Skeletal muscle tissue (tissue), 4 donors: ENCODE data around the gene LRRTM4. TPM values are rescaled to one million over a fixed set of nuclear protein-coding genes. Genes with fewer than 3 reads are reported as not detected.
A peak's percentile ranks its signal among the peaks of the same experiment; 100 is the strongest.

Experiments used
- H3K27ac ChIP-seq: one replicate; pipeline ENCODE4 v1.7.0; 2013; ENCODE audit warnings: mild to moderate bottlenecking, low read depth, low read length, inconsistent platforms
- H3K27me3 ChIP-seq, 3 donors: one replicate each; pipeline ENCODE4 v1.7.0; 2013; ENCODE audit warnings: low read length in 3 of 3; ENCODE audit not compliant: control insufficient read depth in 3 of 3, insufficient read depth in 3 of 3
- H3K36me3 ChIP-seq, 3 donors: one replicate each; pipeline ENCODE4 v1.7.0; 2013; ENCODE audit warnings: low read length in 3 of 3; ENCODE audit not compliant: control insufficient read depth in 3 of 3, insufficient read depth in 3 of 3
- H3K4me1 ChIP-seq, 3 donors: one replicate each; pipeline ENCODE4 v1.7.0; 2013; ENCODE audit warnings: low read length in 3 of 3, mild to moderate bottlenecking in 3 of 3; ENCODE audit not compliant: control insufficient read depth in 3 of 3, insufficient read depth in 3 of 3
- H3K4me3 ChIP-seq, 3 donors: one replicate each; pipeline ENCODE4 v1.7.0; 2013; ENCODE audit warnings: low read length in 3 of 3
- H3K9ac ChIP-seq, 3 donors: one replicate each; pipeline ENCODE4 v1.7.0; 2013; ENCODE audit warnings: low read length in 3 of 3, mild to moderate bottlenecking in 3 of 3, moderate library complexity in 2 of 3, low read depth in 1 of 3
- H3K9me3 ChIP-seq, 3 donors: one replicate each; pipeline ENCODE4 v1.7.0; 2013; ENCODE audit warnings: low read length in 3 of 3; ENCODE audit not compliant: control insufficient read depth in 3 of 3
- total RNA-seq: library from RNA; depleted of rRNA; stranded (reverse); fragments of >200 nt; gene quantifications from one replicate; pipeline ENCODE4 v1.2.3, GENCODE V29; 2014
- donor health status: Osteomylitis.

LRRTM4 gene
- total RNA-seq, 1 donor from 2014 or later: 1.6 TPM

DNA sequence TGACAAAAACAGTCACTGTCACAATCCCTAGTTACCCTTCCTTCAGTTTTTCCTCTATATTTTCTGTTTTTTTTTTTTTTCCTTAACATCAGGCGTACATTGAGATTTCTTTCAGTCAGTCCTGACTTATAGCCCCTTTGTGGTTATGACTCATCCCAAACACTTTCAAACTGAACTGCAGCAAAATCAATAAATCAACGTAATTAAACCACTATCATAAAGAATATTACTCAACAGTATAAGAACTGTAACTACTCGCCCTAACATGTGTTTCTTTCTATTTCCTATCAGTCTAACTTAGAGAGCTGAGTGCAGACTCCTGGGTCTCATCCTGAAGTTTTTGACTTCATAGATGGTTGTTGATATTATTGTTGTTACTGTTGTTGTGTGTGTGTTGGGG lies 523.5 kb downstream of the LRRTM4 start:
- H3K9me3 ChIP-seq: no peaks in the 10 kb centered on the region
- H3K4me1 ChIP-seq: no peaks in the 10 kb centered on the region
- H3K9ac ChIP-seq: no peak overlapping the region
- no peak overlapping the region for H3K27ac ChIP-seq
- no peak overlapping the region for H3K4me3 ChIP-seq
- no peaks in the 10 kb centered on the region for H3K36me3 ChIP-seq
- H3K27me3 ChIP-seq: no peaks in the 10 kb centered on the region

DNA sequence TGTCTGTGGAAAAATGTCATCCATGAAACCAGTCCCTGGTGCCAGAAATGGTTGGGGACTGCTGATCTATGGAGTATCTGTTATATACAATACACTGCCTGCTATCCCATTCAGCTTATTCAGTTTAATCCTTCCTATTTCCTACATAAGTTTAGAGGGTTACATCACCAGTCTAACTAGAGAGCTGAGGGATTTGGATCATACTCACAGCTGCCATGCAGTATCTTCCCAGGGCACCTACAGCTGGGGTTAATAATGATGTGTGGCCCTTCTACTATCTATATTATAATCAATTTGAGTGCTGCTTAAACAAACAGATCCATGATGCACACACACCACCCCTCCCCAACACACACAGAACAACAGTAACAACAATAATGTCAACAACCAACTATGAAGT lies 524.0 kb downstream of the LRRTM4 start:
- Histone ChIP-seq H3K27me3 (no peaks in the 10 kb centered on the region), H3K9me3 (no peaks in the 10 kb centered on the region), H3K9ac (no peak overlapping the region)

DNA sequence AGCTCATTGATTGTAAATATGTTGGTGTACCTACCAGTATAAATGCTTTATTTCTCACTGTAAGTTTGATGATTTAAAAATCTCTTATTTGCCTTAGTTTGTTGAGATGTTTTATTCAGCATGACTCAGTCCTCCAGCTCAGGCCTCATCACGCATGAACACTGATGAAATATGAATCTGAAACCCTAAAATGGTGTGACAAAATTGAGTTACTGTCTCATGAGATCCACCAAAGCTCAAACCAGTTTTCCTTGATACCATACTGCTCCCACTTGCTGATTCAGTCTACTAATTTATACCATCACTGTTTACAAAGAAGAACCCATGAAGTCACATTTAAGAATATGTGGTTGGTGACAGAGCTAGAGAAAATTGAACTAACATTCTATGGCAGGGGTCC lies 524.9 kb downstream of the LRRTM4 start:
- no peaks in the 10 kb centered on the region for H3K27me3 ChIP-seq
- no peak overlapping the region for H3K4me3 ChIP-seq
- H3K9me3 ChIP-seq: no peaks in the 10 kb centered on the region
- H3K36me3 ChIP-seq: no peaks in the 10 kb centered on the region
- no peak overlapping the region for H3K27ac ChIP-seq
- no peaks in the 10 kb centered on the region for H3K4me1 ChIP-seq
- no peak overlapping the region for H3K9ac ChIP-seq

More for the DNA sequence above, 524.0 kb downstream of the LRRTM4 start:
- no peak overlapping the region for H3K4me3 ChIP-seq
- no peaks in the 10 kb centered on the region for H3K36me3 ChIP-seq
- H3K27ac ChIP-seq: no peak overlapping the region
- H3K4me1 ChIP-seq: no peaks in the 10 kb centered on the region

DNA sequence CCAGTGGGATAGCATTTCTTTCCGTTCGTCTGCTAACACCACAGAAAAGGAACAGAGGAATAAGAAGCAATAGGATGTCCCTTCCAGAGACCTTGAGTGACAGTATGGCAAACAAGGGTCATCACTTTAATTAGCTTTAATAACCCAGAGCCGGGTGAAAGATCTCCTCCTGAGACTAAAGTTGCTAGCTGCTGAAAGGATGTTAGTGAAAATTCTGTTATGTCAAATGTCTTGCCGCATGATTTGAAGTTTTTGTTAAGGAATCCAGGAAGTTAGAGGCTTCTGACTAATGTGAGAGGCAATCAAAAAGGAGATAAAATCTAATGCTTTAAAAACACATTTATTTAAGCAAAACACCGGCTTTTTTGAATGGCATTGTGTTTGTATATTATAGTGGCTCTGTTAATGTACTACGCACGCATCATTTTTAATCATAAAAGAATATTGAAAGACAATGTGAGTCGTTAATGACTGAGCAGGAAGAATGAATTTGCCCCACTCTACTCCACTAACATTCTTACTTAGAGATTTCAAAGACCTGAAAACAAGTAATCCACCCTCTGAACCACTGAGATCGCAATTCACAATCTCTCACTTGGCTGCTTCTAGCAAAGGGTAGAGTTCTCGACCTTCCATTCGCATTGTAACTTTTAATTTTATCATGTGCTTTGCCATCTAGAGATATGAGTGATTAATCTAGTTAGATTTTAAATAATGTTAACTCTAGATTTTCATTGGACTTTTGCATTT lies 536.6 kb downstream of the LRRTM4 start:
- no peaks in the 10 kb centered on the region for H3K4me1 ChIP-seq
- no peaks in the 10 kb centered on the region for H3K36me3 ChIP-seq
- H3K9ac ChIP-seq: no peak overlapping the region
- no peaks in the 10 kb centered on the region for H3K9me3 ChIP-seq
- H3K27ac ChIP-seq: no peak overlapping the region
- peak overlapping the region in 1 of 3 donors; percentile 25 for H3K4me3 ChIP-seq
- no peaks in the 10 kb centered on the region for H3K27me3 ChIP-seq

DNA sequence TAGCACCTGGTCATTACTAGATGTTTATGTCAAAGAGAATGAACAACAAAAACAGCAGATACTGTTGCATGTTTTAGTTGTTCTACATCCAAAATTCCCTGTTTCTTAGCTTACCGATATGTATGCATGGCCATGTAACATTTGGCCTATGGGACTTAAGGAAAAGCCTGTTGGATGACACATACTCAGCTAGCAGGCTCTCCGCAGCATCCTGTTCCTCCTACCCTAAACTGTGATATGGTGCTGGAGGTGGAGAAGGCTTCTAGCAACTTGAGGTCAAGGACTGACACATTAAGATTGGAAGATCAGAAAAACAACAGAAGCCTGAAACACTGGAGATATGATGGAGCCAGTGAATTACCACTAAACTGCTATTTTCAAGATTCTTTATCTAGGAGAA lies 537.8 kb downstream of the LRRTM4 start:
- Histone ChIP-seq H3K27me3 (no peaks in the 10 kb centered on the region), H3K27ac (no peak overlapping the region), H3K4me3 (no peak overlapping the region), H3K36me3 (no peaks in the 10 kb centered on the region), H3K9ac (no peak overlapping the region), H3K4me1 (no peaks in the 10 kb centered on the region), H3K9me3 (no peaks in the 10 kb centered on the region)

DNA sequence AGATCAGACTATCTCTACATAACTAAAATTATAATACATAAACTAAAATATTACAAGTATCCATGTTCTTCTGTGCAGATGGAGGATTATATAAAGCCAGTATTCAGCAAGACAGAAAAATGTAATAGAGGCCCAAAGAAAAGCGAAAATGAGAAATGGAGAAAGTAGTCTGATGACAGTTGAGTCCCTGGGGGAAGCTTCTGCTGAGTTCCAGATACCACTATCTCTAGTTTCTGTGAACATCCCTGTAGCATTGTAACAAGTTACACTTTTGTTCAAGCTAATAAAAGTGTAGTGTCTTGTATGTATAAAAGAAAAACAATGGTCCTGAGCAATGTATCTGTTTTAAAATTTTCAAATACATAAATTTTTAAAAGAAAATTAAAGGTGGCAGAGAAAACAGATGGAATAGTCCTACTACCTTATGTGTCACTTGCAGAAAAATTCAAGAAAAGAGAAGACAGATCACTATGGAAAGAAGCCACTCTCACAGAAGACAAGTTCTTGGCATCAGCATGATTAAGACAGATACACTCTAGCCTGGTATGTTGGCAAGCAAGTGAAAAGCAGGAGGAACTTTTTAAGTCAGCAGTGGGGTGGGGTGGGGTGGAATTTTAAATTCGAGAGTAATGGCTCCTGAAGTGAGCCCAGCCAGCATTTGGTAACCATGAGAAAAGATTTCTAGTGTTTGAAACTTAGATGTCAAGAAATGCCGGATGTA lies 541.9 kb downstream of the LRRTM4 start:
- H3K4me3 ChIP-seq: no peak overlapping the region
- no peaks in the 10 kb centered on the region for H3K27me3 ChIP-seq

DNA sequence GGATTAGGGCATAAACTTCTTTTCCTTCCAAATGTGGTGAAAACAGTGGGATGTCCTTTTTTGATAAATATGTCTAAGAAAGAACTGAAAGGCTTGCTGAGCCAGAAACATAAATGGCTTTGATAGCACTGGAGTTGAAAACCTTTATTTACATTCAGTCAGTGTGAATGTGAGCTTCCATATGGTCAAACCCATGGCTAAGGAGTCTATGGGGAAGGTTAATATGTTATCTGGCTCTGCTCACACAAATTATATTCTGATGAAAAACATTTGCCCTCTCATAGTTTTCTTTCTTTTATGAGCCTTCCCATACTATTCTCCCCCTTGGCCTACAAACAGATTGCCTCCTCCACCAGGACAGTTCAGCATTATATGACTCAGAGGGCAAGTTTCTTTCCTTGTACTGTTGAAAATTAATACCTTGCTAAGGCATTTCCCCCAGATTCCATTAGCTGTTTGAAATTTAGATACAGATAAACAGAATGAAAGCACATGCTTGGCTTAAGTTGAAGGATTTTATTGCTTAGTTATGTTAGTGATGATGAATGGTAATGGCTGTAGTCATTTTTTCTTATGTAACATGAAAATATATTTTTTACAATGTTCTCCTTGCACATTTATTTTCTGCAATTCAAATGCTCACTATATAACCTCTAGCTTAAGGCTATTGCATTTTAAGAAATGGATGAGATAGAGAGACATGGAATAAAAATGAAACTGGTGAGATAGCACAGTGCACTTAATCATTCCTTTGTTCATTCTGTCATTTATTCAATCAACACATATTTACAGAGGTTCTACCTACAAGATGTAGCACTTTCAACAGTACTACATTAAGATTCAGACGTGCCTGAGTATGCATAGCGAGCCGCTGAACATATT lies 544.1 kb downstream of the LRRTM4 start:
- H3K36me3 ChIP-seq: no peaks in the 10 kb centered on the region
- no peak overlapping the region for H3K4me3 ChIP-seq
- H3K9ac ChIP-seq: no peak overlapping the region
- no peaks in the 10 kb centered on the region for H3K4me1 ChIP-seq
- H3K9me3 ChIP-seq: no peaks in the 10 kb centered on the region
- H3K27ac ChIP-seq: no peak overlapping the region
- H3K27me3 ChIP-seq: no peaks in the 10 kb centered on the region

More for the DNA sequence above, 541.9 kb downstream of the LRRTM4 start:
- Histone ChIP-seq H3K9ac (no peak overlapping the region), H3K9me3 (no peaks in the 10 kb centered on the region), H3K27ac (no peak overlapping the region), H3K4me1 (no peaks in the 10 kb centered on the region), H3K36me3 (no peaks in the 10 kb centered on the region)

DNA sequence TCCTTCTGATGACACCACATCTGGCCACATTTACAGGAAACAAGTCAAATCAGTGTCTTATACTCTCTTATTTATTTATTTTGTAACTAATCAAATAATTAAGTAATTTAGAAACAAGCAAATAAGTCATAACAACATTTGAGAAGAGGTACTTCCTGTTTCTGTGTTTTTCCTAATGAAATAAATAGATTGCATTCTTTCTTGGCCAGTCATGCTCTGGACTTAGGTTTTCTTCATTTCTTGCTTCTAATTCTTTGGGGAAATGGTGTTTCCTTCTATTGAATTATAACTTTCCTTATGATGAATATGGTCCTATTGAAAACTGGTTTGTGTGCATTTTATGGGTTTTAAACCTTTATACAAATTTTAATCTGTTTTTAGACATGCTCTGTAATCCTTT lies 546.4 kb downstream of the LRRTM4 start:
- H3K9me3 ChIP-seq: no peaks in the 10 kb centered on the region
- no peaks in the 10 kb centered on the region for H3K4me1 ChIP-seq
- H3K9ac ChIP-seq: no peak overlapping the region
- H3K36me3 ChIP-seq: no peaks in the 10 kb centered on the region
- H3K4me3 ChIP-seq: no peak overlapping the region
- no peak overlapping the region for H3K27ac ChIP-seq
- no peaks in the 10 kb centered on the region for H3K27me3 ChIP-seq

DNA sequence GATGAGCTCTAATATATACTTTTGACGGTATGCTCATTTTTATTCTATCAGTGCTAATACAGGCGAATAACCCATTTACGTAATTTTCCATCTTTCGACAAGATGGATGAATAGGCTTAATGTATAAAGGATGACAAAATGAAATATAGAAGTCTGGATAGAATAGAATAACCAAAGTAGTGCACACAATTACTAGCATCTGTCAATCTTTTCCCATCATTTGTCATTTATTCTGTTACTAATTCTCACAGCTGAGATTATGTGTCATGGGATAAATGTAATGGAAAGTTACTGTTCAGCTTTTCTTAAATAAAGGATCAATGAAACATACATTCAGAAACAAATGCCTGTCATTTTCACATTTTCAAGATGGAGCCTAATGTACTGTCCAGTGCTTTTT lies 548.6 kb downstream of the LRRTM4 start:
- Histone ChIP-seq H3K9ac (no peak overlapping the region), H3K36me3 (no peaks in the 10 kb centered on the region), H3K4me1 (no peaks in the 10 kb centered on the region), H3K9me3 (no peaks in the 10 kb centered on the region), H3K4me3 (no peak overlapping the region), H3K27me3 (no peaks in the 10 kb centered on the region), H3K27ac (no peak overlapping the region)

DNA sequence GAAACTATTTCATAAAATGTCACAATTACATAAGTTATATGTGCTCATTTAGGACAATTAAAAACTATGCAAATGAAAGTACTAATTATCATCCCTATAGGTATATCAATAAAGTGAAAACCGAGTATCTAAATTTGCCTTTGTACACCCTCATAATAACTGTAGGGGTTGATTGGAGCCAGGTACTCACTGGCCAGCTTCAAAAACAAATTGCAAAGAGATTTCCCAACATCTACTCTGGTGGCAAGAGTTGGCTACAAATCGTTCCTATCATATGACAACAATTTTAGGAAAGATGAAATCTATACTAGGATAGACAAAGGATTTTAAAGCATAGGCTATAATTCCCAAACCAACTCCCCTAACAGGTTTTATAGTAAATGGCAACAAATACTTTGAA lies 556.4 kb downstream of the LRRTM4 start:
- Histone ChIP-seq H3K4me1 (no peaks in the 10 kb centered on the region), H3K36me3 (no peaks in the 10 kb centered on the region), H3K4me3 (no peak overlapping the region), H3K9ac (no peak overlapping the region), H3K9me3 (no peaks in the 10 kb centered on the region), H3K27ac (no peak overlapping the region), H3K27me3 (no peaks in the 10 kb centered on the region)
